Fibroblast of villous mesenchyme (primary cell): ENCODE data around the gene CACNA1D. TPM values are rescaled to one million over a fixed set of nuclear protein-coding genes. Genes with fewer than 3 reads are reported as not detected.

Experiments used
- DNase-seq: peaks from one replicate; pipeline ENCODE4 v3.0.0-alpha.2; 2010; ENCODE audit warnings: low read depth
- H3K4me3 ChIP-seq: 2 replicates; pipeline ENCODE4 v1.5.1; 2011; ENCODE audit warnings: low read depth, mild to moderate bottlenecking, low read length
- CTCF ChIP-seq: IDR thresholded peaks from 2 replicates; pipeline ENCODE4 v1.5.1; 2012; ENCODE audit warnings: low read depth, mild to moderate bottlenecking, low read length; ENCODE audit not compliant: insufficient read depth
- total RNA-seq: library from RNA; depleted of rRNA; stranded (reverse); fragments of >200 nt; gene quantifications from 2 replicates; pipeline ENCODE4 v1.2.3, GENCODE V29; 2012

The CACNA1D gene
- total RNA-seq, 1 donor, result not detected

GRCh38 chr3:53804697-53805462 is 310.5 kb downstream of the CACNA1D start:
- no peak for TF ChIP-seq CTCF
- DNase-seq, result peak; percentile 14
- H3K4me3 ChIP-seq, result no peak overlapping the region

GRCh38 chr3:53805463-53806159 is 311.2 kb downstream of the CACNA1D start:
- no peak for TF ChIP-seq CTCF
- no peak for DNase-seq
- no peak overlapping the region for H3K4me3 ChIP-seq

- TF ChIP-seq CTCF, result no peak
- no peak overlapping the region for H3K4me3 ChIP-seq
- DNase-seq, result peak; percentile 6
Measured at GRCh38 chr3:53806182-53807116, 312.0 kb downstream of the CACNA1D start.

- TF ChIP-seq CTCF, result no peak
- no peak for DNase-seq
- no peak overlapping the region for H3K4me3 ChIP-seq
Measured at GRCh38 chr3:53807117-53807810, 312.9 kb downstream of the CACNA1D start.

- no peak for DNase-seq
- no peak for TF ChIP-seq CTCF
- H3K4me3 ChIP-seq, result no peak overlapping the region
Measured at GRCh38 chr3:53808496-53808895, 314.1 kb downstream of the CACNA1D start.

GRCh38 chr3:53809267-53809666 is 314.9 kb downstream of the CACNA1D start:
- TF ChIP-seq CTCF, result no peak
- DNase-seq, result no peak

More at GRCh38 chr3:53809267-53809666, 314.9 kb downstream of the CACNA1D start:
- H3K4me3 ChIP-seq, result no peak overlapping the region
